Activated effector memory CD4-positive, alpha-beta T cell treated with Interleukin-2 at 50 U/mL for 16 hours (primary cell): ENCODE data around the gene TBL1X.

ENCODE experiments used
- DNase-seq: peaks from one replicate; pipeline ENCODE4 v3.0.0-alpha.2; 2020

TBL1X gene

GRCh38 chrX:9593756-9594155 is 128.9 kb downstream of the TBL1X start:
- no peak for DNase-seq

GRCh38 chrX:9595174-9595573 is 130.3 kb downstream of the TBL1X start:
- no peak for DNase-seq

DNA sequence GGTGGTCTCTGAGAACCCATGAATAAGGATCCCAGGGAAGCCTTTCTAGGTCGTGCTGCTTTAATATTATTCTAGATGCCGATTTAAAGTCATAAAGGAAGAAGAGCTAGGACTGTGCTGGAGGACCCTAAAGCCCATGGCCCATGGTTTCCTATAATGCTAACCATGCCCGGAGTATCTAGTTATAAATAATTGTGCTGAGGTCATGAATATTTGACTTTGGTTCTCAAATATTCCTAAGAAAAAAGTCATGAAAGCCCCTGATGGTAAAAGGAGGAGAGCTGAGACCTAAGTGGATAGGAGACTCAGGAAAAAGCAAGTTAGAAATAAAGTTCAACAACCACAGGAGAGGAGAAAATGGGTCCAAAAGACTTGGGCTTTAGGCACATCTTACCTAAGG is 132.0 kb downstream of the TBL1X start:
- no peak for DNase-seq

DNA sequence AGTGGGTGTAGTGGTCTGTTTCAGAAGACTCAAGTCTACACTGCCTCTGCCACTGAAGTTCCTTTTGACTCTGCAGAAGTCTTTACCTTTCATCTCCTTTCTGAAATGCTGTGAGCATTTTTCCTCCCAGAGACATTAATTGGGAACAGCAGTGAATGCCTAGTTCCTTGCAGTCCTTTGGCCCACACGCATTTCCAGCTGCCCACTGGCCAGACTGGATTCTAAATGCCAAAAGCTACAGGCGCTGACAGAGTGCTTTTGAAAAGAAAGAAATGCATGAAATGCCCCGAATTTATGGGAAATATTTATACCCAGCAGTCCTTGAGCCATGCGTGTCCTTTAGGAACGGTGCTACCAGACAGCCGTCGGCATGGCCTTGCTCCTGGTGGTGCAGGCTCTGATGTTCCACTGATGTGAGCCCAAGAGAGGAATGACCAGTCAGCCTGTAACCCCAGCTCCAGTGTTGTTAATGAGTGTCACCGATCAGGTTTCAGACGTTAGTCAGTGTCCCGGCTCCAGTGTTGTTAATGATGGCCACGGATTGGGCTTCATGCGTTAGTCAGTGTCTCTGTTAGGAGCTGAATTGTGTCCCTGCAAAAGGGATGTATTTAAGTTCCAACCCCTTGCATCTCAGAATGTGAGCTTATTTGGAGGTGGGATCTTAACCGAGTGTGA is 132.6 kb downstream of the TBL1X start:
- no peak for DNase-seq

GRCh38 chrX:9598344-9598743 is 133.5 kb downstream of the TBL1X start:
- DNase-seq = no peak

DNA sequence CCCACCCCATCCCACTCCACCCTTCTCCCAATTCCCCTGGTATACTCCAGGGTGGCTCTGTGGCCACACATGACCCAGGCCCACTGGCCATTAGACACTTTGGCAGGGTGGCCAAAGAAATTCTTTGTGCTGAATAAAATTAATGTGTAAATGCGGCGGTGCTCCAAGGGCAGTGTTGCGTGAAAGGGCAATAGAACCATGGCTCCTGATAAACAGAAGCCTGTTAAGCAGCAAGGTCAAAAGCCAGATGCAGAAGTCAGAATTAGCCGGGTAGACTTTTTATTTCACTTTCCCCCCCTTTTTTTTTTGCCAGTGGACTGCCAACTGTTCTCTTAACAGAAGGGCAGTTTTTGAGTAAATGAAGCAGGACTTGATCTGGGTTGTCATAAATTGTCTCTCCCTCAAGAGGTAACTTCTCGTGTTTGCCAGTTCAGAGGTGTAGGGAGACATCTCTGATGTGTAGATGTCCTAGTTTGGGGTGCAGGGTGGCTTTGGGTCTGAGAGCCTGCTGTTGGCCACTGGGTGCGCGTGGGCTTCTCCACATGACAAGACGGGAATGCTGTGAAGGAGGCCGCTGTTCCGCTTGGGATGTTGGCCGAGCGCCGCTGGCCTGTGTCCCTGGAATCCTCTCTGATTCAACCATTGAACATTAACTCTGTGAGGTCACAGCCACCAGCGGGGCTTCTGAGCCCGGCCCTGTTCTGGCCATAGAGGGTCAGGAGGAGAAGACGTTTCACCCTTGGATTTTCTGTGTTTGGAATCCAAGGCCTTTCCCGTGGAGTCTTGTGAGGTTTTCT is 139.5 kb downstream of the TBL1X start:
- no peak for DNase-seq

- DNase-seq = no peak
These were observed 140.0 kb downstream of the TBL1X start for GRCh38 chrX:9604908-9605306.

DNA sequence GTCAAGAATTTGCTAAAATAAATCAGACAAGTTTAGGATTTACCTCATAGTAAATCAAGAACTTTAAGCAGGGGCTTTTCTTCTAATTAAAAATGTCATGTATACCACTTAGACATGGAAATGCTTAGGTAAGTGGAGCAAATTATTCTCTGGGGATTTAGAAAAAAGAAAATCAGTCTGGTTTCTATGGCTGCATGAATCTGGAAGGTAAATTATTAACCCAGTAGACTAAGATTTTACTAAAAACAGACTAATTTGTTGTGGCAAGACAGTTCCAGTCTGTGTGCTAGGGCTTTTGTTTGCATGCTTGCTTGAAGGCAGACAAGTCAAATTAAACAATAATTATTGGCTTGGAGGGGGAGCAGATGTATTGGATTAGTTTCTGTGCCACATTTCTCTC is 140.6 kb downstream of the TBL1X start:
- DNase-seq = no peak

- DNase-seq = no peak
These were observed 142.1 kb downstream of the TBL1X start for GRCh38 chrX:9606971-9607370.

DNA sequence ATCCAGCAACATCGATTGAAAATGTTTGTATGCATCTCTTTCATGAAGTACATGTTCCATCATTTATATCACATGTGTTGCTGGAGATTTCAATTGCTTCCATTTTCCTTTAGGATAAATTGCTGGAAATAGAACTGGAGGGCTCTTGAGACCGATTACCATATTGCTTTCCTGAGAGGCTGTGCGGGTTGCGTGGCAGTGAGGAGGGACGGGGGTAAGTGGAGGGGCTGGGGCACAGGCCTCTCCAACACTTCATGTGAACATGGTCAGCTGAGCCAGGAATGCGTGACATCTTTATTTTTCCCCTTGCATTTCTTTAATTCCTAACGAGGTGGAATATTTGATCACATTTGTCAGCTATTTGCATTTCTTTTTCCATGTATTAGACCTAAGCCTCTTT is 144.6 kb downstream of the TBL1X start:
- no peak for DNase-seq

GRCh38 chrX:9609987-9610386 is 145.1 kb downstream of the TBL1X start:
- DNase-seq = no peak

- no peak for DNase-seq
These were observed 146.0 kb downstream of the TBL1X start for GRCh38 chrX:9610771-9611392.

GRCh38 chrX:9611436-9612145 is 146.7 kb downstream of the TBL1X start:
- DNase-seq = no peak

- DNase-seq = no peak
These were observed 147.3 kb downstream of the TBL1X start for GRCh38 chrX:9612146-9612505.

- DNase-seq = no peak
These were observed 149.2 kb downstream of the TBL1X start for GRCh38 chrX:9614016-9614415.

DNA sequence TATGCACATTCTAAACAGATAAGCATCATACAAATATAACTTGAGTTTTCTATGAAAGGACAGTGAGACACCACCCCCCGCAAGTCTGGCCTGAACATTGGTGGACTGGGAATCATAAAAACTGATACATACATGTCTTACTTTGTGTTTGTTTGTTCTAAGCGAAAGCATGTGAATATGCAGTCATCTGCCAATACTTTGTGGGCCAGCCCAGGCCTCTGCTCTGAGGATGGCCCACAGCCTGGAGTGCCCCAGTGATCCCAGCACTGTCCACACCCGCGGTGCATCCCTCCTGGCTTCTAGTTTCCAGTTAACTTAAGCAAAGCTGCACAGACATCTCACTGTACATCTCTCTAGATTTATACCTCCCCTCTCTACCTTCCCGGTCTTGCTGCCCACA is 154.3 kb downstream of the TBL1X start:
- DNase-seq = no peak

DNA sequence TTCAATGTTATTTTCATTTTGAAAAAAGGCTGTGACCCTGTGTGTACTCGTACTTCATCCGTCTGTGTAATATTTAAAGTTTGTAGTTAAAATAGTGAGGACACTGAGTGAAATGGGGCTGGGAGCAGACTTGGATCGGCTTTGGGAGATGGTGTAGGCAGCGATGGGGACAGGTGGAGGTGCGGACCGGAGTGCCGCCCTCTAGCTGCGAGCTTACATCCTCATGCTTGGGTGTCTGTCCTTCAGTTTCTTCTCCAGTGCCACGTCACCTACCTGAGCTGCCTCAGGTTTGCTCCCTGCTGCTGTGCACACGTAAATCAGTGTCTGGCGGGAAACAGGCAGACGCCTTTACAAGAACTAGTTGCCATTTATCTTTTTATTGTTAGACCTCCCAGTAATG is 154.7 kb downstream of the TBL1X start:
- DNase-seq = no peak

GRCh38 chrX:9622128-9622527 is 157.3 kb downstream of the TBL1X start:
- DNase-seq = no peak

DNA sequence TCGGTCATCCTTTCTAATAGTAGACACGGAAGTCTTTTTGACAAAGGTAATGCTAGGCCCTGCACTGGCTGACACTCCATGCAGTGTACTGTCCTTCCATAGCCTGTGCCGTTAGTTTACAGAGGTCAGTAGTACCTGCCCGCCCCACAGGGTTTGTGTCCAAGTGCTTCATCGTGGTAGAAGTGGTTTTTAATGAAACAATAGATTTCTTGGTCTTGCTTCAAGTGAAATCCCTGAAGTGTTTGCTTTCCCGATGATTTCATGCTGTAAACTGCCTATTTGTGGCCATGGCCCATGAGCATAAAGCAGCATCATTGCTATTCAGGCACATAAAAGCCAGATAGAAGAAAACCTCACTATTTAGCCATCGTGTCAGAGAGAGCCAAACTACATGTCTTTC is 161.5 kb downstream of the TBL1X start:
- no peak for DNase-seq

DNA sequence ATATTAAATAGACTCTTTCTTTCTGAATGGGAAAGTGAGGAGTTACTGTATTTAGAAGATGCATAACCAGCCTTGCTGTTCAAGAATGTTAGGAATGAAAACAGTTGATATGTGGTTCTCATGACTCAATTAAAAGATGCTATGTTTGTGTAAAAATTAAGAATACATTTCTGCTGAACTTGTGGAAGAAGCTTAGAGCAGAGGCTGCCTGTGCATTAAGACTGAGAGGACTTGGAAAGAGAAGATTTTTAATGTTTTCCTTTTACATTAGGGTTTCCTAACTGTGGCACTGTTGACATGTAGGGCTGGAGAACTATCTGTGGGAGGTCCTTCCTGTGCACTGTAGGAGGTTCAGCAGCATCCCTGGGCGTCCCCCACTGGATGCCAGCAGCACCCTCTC is 163.1 kb downstream of the TBL1X start:
- DNase-seq = no peak

GRCh38 chrX:9628779-9629493 is 164.1 kb downstream of the TBL1X start:
- DNase-seq = no peak

DNA sequence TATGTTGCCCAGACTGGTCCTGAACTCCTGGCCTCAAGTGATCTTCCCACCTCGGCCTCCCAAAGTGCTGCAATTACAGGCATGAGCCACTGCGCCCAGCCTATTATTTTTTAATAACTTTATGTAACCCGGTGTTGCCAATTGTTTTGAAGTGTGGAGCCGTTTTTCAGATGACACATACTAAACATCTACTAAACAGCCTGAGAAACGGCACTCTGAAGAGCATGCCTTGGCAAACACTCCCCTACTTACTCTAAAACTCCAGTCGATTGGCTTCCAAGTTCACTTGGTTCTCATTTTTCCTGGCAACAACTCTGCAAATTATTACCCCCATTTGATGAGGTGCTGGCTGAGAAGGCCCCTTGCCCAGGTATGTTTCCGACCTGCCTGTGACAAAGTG is 169.7 kb downstream of the TBL1X start:
- no peak for DNase-seq

- DNase-seq = no peak
These were observed 170.5 kb downstream of the TBL1X start for GRCh38 chrX:9635368-9635767.
